ENCODE measurements around the gene PODNL1.

GRCh38 chr19:13899393-13899792 is 38.8 kb downstream of the PODNL1 start:
- no peak for TF ChIP-seq CTCF (IDR thresholded peaks at IDR 0.05)
- no peak for TF ChIP-seq POLR2A (IDR thresholded peaks at IDR 0.05)

Measured in right lobe of liver (tissue), 4 donors.